Medulla oblongata (tissue), 1 donor: ENCODE data around the gene ACTL10.

Experiments
- DNase-seq: peaks from one replicate; pipeline ENCODE4 v3.0.0-alpha.2; 2015; ENCODE audit errors: extremely low spot score

The ACTL10 gene

GRCh38 chr20:33676652-33677645 is 10.2 kb downstream of the ACTL10 start:
- DNase-seq, result no peak

- no peak for DNase-seq
Observed at GRCh38 chr20:33677991-33678702, 11.4 kb downstream of the ACTL10 start.

GRCh38 chr20:33679758-33680485 is 13.2 kb downstream of the ACTL10 start:
- no peak for DNase-seq

- DNase-seq, result no peak
Observed at GRCh38 chr20:33680686-33681085, 13.9 kb downstream of the ACTL10 start.

- no peak for DNase-seq
Observed at GRCh38 chr20:33681288-33681687, 14.5 kb downstream of the ACTL10 start.

GRCh38 chr20:33681728-33682353 is 15.1 kb downstream of the ACTL10 start:
- no peak for DNase-seq

- no peak for DNase-seq
Observed at GRCh38 chr20:33684533-33685327, 18.0 kb downstream of the ACTL10 start.

GRCh38 chr20:33685328-33686099 is 18.8 kb downstream of the ACTL10 start:
- no peak for DNase-seq

GRCh38 chr20:33686100-33686983 is 19.6 kb downstream of the ACTL10 start, which contains the start of gene E2F1:
E2F1 (minus strand) TSS chr20:33686385; CDS start chr20:33686264, 121 bp downstream.
- peak; percentile 95 for DNase-seq

GRCh38 chr20:33686984-33687366 is 20.2 kb downstream of the ACTL10 start:
- DNase-seq, result no peak

GRCh38 chr20:33687370-33687915 is 20.7 kb downstream of the ACTL10 start:
- peak; percentile 42 for DNase-seq

GRCh38 chr20:33687993-33688937 is 21.5 kb downstream of the ACTL10 start:
- no peak for DNase-seq

- DNase-seq, result no peak
Observed at GRCh38 chr20:33688938-33689424, 22.2 kb downstream of the ACTL10 start.

GRCh38 chr20:33689493-33689892 is 22.8 kb downstream of the ACTL10 start:
- DNase-seq, result no peak

GRCh38 chr20:33689973-33690372 is 23.2 kb downstream of the ACTL10 start:
- peak; percentile 66 for DNase-seq

GRCh38 chr20:33693289-33693688 is 26.5 kb downstream of the ACTL10 start:
- peak; percentile 46 for DNase-seq
